ENCODE data around the gene CYTH4. TPM values are rescaled to one million over a fixed set of nuclear protein-coding genes. Genes with fewer than 3 reads are reported as not detected.
"Not testable (repeated sequence)": the region's sequence is repeated elsewhere in the genome, so short reads cannot be mapped to it uniquely, and the experiment has no call there.

The CYTH4 gene, protein sequence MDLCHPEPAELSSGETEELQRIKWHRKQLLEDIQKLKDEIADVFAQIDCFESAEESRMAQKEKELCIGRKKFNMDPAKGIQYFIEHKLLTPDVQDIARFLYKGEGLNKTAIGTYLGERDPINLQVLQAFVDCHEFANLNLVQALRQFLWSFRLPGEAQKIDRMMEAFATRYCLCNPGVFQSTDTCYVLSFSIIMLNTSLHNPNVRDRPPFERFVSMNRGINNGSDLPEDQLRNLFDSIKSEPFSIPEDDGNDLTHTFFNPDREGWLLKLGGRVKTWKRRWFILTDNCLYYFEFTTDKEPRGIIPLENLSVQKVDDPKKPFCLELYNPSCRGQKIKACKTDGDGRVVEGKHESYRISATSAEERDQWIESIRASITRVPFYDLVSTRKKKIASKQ
- polyA plus RNA-seq (2013, experiment 1 of 4), result not detected
- not detected for polyA plus RNA-seq (2013, experiment 2 of 4)
- polyA plus RNA-seq (2013, experiment 3 of 4), result not detected
- polyA plus RNA-seq (2013, experiment 4 of 4), result not detected

DNA sequence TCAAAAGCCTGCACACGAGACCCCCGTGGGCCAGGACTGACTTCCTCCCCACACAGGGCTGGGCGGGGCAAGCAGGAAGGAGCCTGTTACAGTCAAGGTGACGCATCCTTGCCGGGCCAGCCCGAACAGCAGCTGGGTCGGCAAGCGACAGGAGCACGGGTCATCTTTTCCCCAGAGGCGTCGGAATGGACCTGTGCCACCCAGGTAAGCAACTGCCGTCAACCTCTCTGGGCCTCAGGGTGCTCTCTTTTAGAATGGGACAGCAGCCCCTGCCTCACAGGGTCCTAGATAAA lies at the start of gene CYTH4:
CYTH4 (plus strand) TSS at position 124 of the 293 bp plus-strand sequence; CDS start at position 186, 62 bp downstream.
- WGBS, 2 experiments, result 84% methylated on average over 12 of the region's 12 CpGs
- H3K36me3 ChIP-seq (ENCODE audit: control insufficient read depth, insufficient read depth, low read length), result no peaks in the 10 kb centered on the region
- H3K4me1 ChIP-seq (ENCODE audit: control insufficient read depth, insufficient read depth, low read length), result peaks cover 5% of the 10 kb centered on the region
- no peaks in the 10 kb centered on the region for H3K27me3 ChIP-seq (ENCODE audit: control insufficient read depth, insufficient read depth, low read length, poor library complexity, severe bottlenecking)
- H3K9me3 ChIP-seq (ENCODE audit: control insufficient read depth, low read length), result no peaks in the 10 kb centered on the region
- H3K4me3 ChIP-seq (ENCODE audit: insufficient read depth, low read depth, low read length), result no peak within 1 kb of the TSS
- no peak within 1 kb of the TSS for H3K27ac ChIP-seq (ENCODE audit: insufficient read depth, low read depth, low read length, poor library complexity, severe bottlenecking)

DNA sequence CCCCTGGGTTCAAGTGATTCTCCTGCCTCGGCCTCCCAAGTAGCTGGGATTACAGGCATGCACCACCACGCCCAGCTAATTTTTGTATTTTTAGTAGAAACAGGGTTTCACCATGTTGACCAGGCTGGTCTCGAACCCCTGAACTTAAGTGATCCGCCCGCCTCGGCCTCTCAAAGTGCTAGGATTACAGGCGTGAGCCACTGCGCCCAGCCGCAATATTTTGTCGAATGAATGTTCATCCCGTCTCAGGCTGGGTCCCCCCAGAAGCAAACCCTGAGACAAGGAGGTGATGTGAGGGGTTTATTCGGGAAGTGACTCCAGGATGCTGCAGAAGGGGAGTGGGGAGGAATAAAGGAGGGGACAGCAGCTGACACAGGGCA lies 48.9 kb upstream of the CYTH4 start:
- H3K27ac ChIP-seq (ENCODE audit: insufficient read depth, low read depth, low read length, poor library complexity, severe bottlenecking); H3K27me3 ChIP-seq (ENCODE audit: control insufficient read depth, insufficient read depth, low read length, poor library complexity, severe bottlenecking); H3K36me3 ChIP-seq (ENCODE audit: control insufficient read depth, insufficient read depth, low read length); H3K4me1 ChIP-seq (ENCODE audit: control insufficient read depth, insufficient read depth, low read length); H3K9me3 ChIP-seq (ENCODE audit: control insufficient read depth, low read length); H3K4me3 ChIP-seq (ENCODE audit: insufficient read depth, low read depth, low read length): not testable (repeated sequence)
- WGBS, 2 experiments, result 92 to 93% methylated on average over 12 of the region's 12 CpGs

DNA sequence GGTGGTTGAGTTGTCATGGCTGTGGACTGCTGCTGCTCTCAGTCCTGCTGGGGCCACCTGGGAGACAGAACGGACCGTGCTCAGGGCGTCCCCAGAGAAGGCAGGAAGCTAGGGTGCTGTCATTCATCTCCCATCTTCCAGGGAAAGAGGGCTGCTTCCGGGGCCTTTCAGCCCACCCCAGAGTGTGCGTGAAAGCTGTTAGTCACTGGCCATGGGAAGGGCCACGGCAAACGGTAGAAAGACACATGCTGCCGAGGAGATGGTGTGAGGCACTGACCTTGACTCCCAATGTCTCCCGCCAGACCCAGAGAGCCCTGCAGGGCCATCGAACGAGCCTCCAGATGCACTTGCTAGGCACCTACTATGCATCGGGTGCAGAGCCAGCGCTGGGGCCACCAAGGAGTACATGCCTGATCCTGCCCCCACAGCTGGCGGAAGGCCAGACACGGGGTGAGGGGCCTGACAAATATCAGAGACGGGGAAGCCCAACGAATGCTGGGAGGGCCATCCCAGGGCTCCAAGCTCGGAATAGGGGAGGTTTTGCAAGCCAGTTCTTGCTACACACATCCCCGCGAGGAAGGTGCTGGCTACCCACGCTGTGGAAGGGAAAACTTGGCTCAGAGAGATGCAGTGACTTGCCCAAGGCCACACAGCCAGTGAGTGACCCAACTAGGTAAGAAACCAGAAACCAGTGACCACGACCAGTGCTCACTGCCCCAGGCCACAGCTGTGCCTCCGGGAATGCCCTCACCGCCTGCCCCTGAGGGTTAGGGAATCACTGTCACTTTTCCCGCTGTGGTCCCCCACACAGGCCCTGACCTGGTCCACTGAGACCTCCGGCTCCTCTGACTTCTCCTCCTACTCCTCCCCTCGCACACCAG lies 48.3 kb upstream of the CYTH4 start:
- Histone ChIP-seq H3K4me1 (ENCODE audit: control insufficient read depth, insufficient read depth, low read length) (no peaks in the 10 kb centered on the region), H3K27me3 (ENCODE audit: control insufficient read depth, insufficient read depth, low read length, poor library complexity, severe bottlenecking) (no peaks in the 10 kb centered on the region), H3K27ac (ENCODE audit: insufficient read depth, low read depth, low read length, poor library complexity, severe bottlenecking) (no peak overlapping the region), H3K36me3 (ENCODE audit: control insufficient read depth, insufficient read depth, low read length) (no peaks in the 10 kb centered on the region), H3K4me3 (ENCODE audit: insufficient read depth, low read depth, low read length) (no peak overlapping the region), H3K9me3 (ENCODE audit: control insufficient read depth, low read length) (no peaks in the 10 kb centered on the region)
- WGBS, 2 experiments, result 90% methylated on average over 27 of the region's 27 CpGs

DNA sequence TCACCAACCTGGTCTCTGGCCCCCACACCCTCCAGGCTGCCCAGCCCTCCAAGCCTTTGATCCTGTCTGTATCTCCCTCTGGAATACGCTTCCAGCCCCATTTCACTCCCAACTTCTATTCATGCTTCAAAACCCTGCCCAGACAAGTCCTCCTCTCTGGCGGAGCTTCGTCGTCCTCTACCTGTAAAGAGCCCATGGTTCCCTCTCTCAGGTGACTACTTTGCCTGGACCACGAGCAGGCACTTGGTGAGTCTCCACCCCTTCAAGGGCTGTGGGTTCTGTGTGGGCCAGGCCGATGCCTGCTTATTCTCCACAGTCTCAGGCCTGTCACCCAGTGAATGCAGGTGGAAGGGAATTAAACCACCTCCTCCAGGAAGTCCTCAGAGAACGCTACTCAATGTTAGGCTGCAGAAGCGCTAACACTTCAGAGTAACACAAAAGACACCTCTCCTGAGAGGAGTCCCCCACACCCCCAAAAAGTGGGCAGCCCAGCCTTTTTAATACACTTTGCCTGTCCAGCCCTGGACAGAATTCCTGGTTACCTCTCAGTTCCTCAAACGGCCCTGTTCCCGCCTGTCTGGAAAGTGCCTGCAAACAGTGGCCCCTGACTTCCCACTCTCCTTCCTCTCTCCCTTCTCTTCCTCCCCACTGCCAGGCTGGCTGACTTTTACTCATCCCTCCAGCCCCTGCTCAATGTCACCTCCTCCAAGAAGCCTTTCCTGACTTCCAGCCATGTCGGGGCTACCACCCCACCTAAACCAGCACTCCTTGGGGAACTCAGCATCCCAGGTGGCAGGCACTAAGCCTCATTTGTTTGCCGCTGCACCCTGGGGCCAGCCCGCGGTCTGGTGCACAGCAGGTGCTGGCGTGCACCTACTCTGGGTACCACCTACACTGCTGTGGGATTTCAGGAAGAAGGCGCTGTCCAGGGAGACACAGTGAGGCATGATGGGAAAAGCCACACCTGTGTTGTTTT lies 47.3 kb upstream of the CYTH4 start:
- no peaks in the 10 kb centered on the region for H3K36me3 ChIP-seq (ENCODE audit: control insufficient read depth, insufficient read depth, low read length)
- WGBS, 2 experiments, result 84 to 85% methylated on average over 16 of the region's 16 CpGs
- no peak overlapping the region for H3K27ac ChIP-seq (ENCODE audit: insufficient read depth, low read depth, low read length, poor library complexity, severe bottlenecking)
- H3K9me3 ChIP-seq (ENCODE audit: control insufficient read depth, low read length), result no peaks in the 10 kb centered on the region
- H3K27me3 ChIP-seq (ENCODE audit: control insufficient read depth, insufficient read depth, low read length, poor library complexity, severe bottlenecking), result no peaks in the 10 kb centered on the region
- no peak overlapping the region for H3K4me3 ChIP-seq (ENCODE audit: insufficient read depth, low read depth, low read length)
- no peaks in the 10 kb centered on the region for H3K4me1 ChIP-seq (ENCODE audit: control insufficient read depth, insufficient read depth, low read length)

DNA sequence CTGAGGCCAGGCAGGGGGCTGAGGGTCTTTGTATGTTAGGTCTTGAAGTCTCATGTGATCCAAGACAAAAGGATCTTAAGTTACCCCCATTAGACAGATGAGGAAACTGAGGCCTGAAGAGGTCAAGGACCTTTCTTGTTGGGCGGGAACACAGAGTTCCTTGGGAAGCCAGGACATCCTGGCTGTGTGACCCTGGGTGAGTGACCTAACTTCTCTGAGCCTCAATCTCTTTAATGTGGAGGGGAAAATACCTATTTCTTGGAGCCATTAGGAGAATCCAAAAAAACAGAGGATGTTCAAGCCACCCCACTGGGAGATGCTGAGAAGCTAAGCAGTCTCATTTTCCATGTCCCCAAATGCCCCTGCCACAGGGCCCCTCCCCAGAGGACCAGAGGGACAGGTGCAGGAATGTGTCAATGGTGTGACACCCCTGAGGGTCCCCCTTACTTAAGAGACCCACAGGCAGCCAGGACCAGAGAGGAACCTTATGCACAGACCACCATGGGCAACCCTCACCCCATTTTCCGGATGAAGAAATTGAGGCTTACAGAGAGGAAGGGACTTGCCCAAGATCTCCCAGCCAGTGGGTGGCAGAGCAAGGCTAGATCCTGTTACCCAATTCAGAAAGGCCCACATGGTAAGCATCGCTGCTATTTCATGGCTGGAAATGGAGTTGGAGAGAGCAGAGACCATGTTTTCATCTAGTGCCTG lies 46.3 kb upstream of the CYTH4 start:
- no peak overlapping the region for H3K4me3 ChIP-seq (ENCODE audit: insufficient read depth, low read depth, low read length)
- 94 to 96% methylated on average over 3 of the region's 3 CpGs for WGBS, 2 experiments
- H3K36me3 ChIP-seq (ENCODE audit: control insufficient read depth, insufficient read depth, low read length), result no peaks in the 10 kb centered on the region
- no peaks in the 10 kb centered on the region for H3K27me3 ChIP-seq (ENCODE audit: control insufficient read depth, insufficient read depth, low read length, poor library complexity, severe bottlenecking)
- no peak overlapping the region for H3K27ac ChIP-seq (ENCODE audit: insufficient read depth, low read depth, low read length, poor library complexity, severe bottlenecking)
- no peaks in the 10 kb centered on the region for H3K9me3 ChIP-seq (ENCODE audit: control insufficient read depth, low read length)
- H3K4me1 ChIP-seq (ENCODE audit: control insufficient read depth, insufficient read depth, low read length), result no peaks in the 10 kb centered on the region

DNA sequence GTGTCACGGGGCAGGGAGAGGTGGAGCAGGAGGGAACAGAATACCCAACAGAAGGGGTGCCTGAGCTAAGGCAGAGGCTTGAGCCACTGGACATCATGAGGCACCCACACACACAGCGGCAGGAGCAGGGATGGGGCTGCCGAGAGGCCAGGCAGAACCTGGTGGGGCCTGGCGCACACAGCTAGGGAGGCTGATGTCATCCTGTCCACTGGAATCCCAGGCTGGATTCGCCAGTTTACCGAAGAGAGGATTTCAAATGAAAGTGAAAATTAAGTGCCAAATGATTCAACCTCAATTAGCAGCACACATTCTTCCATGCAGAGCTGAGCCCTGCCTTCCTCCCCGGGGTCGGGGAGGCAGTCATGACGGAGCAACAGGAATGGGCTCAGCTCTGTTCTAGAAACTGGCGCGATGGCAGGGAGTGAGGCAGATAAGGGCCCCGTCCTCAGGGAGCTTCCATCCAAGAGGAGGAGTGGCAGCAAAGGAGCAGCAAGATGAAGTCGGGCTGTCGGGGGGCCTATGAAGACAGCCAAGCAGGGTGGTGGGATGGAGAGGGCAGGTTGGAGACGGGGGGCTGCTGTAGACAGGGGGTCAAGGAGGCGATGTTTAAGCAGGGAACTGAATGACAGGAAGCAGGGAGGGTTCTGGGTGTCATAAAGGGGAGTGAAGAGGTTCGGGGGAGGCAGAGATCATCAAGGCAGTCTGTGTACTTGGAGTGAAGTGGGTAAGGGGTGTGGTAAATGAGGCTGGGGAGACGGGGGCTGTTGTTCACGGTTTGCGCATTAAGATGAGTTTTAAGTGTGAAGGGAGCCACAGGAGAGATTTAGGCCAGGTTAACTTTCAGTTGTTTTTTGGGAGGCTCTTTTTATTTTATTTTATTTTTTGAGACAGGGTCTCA lies 44.7 kb upstream of the CYTH4 start:
- Histone ChIP-seq H3K36me3 (ENCODE audit: control insufficient read depth, insufficient read depth, low read length) (no peaks in the 10 kb centered on the region), H3K4me3 (ENCODE audit: insufficient read depth, low read depth, low read length) (no peak overlapping the region), H3K27ac (ENCODE audit: insufficient read depth, low read depth, low read length, poor library complexity, severe bottlenecking) (no peak overlapping the region), H3K27me3 (ENCODE audit: control insufficient read depth, insufficient read depth, low read length, poor library complexity, severe bottlenecking) (no peaks in the 10 kb centered on the region), H3K4me1 (ENCODE audit: control insufficient read depth, insufficient read depth, low read length) (peaks cover 4% of the 10 kb centered on the region), H3K9me3 (ENCODE audit: control insufficient read depth, low read length) (no peaks in the 10 kb centered on the region)
- WGBS, 2 experiments, result 90 to 92% methylated on average over 20 of the region's 20 CpGs

DNA sequence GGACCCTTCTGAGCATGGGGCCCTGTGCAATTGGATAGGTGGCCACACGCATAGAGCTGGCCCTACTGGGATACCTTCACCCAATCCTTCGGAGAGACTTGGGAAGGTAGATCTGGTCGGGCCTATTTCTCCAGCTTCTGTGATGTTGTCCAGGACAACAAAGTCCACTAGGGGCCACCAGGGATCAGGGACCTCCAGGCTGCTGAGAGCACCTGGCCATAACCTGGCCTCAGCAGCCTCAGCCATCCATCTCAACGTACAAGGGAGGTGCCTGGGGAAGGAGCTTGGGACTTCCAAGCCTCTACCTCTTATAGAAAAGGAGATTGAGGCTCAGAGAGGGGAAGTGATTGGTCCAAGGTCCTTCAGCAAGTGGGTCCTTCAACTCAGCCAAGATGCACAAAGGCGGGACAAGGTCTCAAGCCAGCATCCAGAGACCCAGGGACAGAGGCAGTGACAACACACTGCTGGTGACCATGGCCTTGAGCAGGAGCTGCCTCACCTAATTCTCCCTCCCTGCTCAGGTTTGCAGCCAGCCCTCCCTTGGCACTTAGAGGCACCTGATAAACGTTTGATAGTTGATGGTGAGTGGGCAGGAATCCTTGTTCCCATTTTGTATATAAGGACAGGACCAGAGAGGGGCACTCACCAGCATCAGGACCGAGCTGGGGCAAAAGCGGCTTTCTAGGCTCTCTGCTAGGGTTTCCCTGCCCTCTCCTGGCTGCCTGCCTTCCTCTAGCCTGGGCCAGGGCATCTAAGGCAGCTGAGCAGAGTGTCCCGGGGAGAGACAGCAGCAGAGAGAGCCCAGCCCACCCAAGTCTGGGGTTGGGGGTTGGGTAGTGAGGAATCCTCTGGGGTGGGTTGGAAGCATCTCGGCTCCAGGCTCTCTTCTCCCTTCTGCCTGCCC lies 42.7 kb upstream of the CYTH4 start:
- H3K9me3 ChIP-seq (ENCODE audit: control insufficient read depth, low read length), result no peaks in the 10 kb centered on the region
- 79 to 80% methylated on average over 10 of the region's 10 CpGs for WGBS, 2 experiments
- H3K27me3 ChIP-seq (ENCODE audit: control insufficient read depth, insufficient read depth, low read length, poor library complexity, severe bottlenecking), result no peaks in the 10 kb centered on the region
- H3K27ac ChIP-seq (ENCODE audit: insufficient read depth, low read depth, low read length, poor library complexity, severe bottlenecking), result no peak overlapping the region
- peaks cover 5% of the 10 kb centered on the region for H3K4me1 ChIP-seq (ENCODE audit: control insufficient read depth, insufficient read depth, low read length)
- no peaks in the 10 kb centered on the region for H3K36me3 ChIP-seq (ENCODE audit: control insufficient read depth, insufficient read depth, low read length)
- H3K4me3 ChIP-seq (ENCODE audit: insufficient read depth, low read depth, low read length), result no peak overlapping the region

DNA sequence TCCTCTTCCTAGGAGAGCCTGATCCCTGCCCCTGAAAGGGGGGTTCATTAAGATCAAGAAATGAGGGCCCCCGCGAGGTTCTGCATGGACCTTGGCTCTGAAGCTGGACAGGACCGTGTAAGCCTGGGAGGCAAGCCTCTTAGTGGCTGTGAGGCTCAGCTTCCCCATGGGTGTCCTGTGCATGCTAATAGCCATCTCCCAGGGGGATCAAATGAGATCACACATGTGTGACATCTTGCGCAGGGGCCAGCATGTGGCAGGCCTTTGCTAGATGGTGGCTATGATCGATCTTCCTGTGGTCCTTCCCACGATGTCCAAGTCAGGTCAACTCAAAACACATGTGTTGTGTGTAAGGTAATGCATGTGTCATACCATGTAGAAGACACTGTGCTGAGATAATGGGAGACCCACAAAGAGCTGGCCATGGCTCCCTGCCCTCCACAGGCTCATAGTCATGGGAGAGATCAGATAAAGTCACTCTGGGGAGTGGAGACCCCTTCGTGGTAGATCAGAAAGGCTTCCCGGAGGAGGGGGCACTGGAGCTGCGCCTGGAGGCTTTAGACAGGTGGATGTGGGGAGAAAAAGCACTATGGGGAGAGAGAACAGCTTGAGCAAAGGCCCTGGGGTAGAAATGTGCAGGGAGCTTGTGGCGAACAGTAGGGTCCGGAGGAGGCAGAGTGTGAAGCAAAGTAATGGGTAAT lies 41.9 kb upstream of the CYTH4 start:
- H3K27ac ChIP-seq (ENCODE audit: insufficient read depth, low read depth, low read length, poor library complexity, severe bottlenecking), result no peak overlapping the region
- H3K9me3 ChIP-seq (ENCODE audit: control insufficient read depth, low read length), result no peaks in the 10 kb centered on the region
- no peaks in the 10 kb centered on the region for H3K36me3 ChIP-seq (ENCODE audit: control insufficient read depth, insufficient read depth, low read length)
- H3K4me1 ChIP-seq (ENCODE audit: control insufficient read depth, insufficient read depth, low read length), result peaks cover 5% of the 10 kb centered on the region
- H3K4me3 ChIP-seq (ENCODE audit: insufficient read depth, low read depth, low read length), result no peak overlapping the region
- WGBS, 2 experiments, result 86 to 87% methylated on average over 11 of the region's 11 CpGs
- H3K27me3 ChIP-seq (ENCODE audit: control insufficient read depth, insufficient read depth, low read length, poor library complexity, severe bottlenecking), result no peaks in the 10 kb centered on the region

Data from ectodermal cell (in vitro differentiated cells).